ENCODE results near the gene CENPP. TPM values are rescaled to one million over a fixed set of nuclear protein-coding genes. Genes with fewer than 3 reads are reported as not detected.

CENPP gene
- total and polyA plus RNA-seq, 2 donors from 2014 or later = 1.2 to 4.2 TPM

DNA sequence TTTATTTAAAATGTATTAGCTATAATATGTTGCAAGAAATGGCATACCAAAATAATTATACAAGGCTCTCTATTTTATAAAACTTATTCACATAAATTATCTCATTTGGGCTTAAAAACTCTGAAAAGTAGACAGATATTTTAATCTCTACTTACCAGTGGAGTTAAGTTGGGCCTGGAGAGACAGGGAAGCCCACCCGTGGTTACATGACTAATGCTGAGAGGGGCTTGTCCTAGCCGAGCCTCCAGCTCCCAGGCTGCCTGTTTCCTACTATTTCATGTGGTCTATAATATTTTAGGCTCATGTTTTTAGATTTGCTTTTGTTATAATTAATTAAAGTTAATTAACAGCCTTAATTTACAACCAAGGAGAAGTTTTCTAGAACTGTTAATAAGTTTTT is 177.4 kb downstream of the CENPP start:
- TF ChIP-seq CTCF (IDR thresholded peaks at IDR 0.05; ENCODE audit: borderline replicate concordance, extremely low read depth, insufficient read depth) = no peak
- H3K36me3 ChIP-seq (ENCODE audit: control insufficient read depth in 2 of 3, insufficient read depth in 3 of 3, low read length in 3 of 3) = no peaks in the 10 kb centered on the region
- FAIRE-seq (no peak), DNase-seq (no peak)
- no peaks in the 10 kb centered on the region for H3K9me3 ChIP-seq (ENCODE audit: control insufficient read depth in 2 of 3, insufficient read depth in 1 of 3, low read length in 3 of 3)
- peaks cover 0 to 2% (median 0%) of the 10 kb centered on the region in 3 donors for H3K4me1 ChIP-seq (ENCODE audit: control insufficient read depth in 2 of 3, insufficient read depth in 2 of 3, low read depth in 1 of 3, low read length in 3 of 3)
- H3K27me3 ChIP-seq (ENCODE audit: control insufficient read depth, insufficient read depth, low read length) = no peaks in the 10 kb centered on the region
- no peak overlapping the region for H3K4me3 ChIP-seq (ENCODE audit: low read length in 3 of 3)
- H3K27ac ChIP-seq (ENCODE audit: low read depth in 2 of 2, low read length in 2 of 2) = no peak overlapping the region
- no peak overlapping the region for H3K9ac ChIP-seq (ENCODE audit: low read length in 3 of 3)
- intact Hi-C loops (cut with DNase I) = no loop called here

GRCh38 chr9:92504881-92505280 is 179.1 kb downstream of the CENPP start:
- no peak for TF ChIP-seq CTCF (IDR thresholded peaks at IDR 0.05; ENCODE audit: borderline replicate concordance, extremely low read depth, insufficient read depth)
- Histone ChIP-seq H3K27me3 (ENCODE audit: control insufficient read depth, insufficient read depth, low read length) (no peaks in the 10 kb centered on the region), H3K4me3 (ENCODE audit: low read length in 3 of 3) (no peak overlapping the region), H3K36me3 (ENCODE audit: control insufficient read depth in 2 of 3, insufficient read depth in 3 of 3, low read length in 3 of 3) (no peaks in the 10 kb centered on the region), H3K9ac (ENCODE audit: low read length in 3 of 3) (no peak overlapping the region), H3K27ac (ENCODE audit: low read depth in 2 of 2, low read length in 2 of 2) (no peak overlapping the region), H3K9me3 (ENCODE audit: control insufficient read depth in 2 of 3, insufficient read depth in 1 of 3, low read length in 3 of 3) (no peaks in the 10 kb centered on the region), H3K4me1 (ENCODE audit: control insufficient read depth in 2 of 3, insufficient read depth in 2 of 3, low read depth in 1 of 3, low read length in 3 of 3) (peaks cover 0 to 2% (median 0%) of the 10 kb centered on the region in 3 donors)
- intact Hi-C loops (cut with DNase I) = no loop called here
- DNase-seq = no peak
- no peak for FAIRE-seq

DNA sequence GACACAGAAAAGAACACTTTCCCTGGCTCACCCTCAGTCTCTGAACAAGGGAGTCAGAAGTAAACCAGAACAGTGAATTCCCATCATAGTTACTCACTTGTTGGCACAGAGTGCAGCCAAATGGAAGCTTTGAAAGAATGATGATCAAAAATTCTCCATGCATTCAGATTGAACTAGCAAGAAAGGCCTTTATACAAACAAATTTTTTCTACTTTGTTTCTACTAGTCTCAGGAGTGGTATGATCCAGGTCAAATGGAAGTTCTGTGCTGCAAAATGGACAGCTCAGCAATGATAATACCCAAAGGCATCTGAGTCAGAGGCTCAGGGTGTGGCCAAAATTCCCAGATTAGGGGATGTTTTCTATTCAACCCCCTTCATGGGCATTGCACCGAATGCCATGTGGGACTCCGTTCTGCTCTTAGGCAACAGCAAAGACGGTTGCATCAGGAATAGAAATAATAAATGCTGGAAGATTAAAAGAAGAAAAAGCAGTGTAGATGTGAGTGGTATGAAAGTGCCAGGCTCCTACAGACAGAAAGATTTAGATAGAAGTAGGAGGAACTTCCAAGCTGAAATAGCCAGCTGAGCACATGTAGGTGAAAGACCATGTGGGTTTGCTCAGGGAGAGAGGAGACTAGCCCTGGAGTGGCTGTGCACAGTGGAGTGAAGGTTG is 180.6 kb downstream of the CENPP start:
- Histone ChIP-seq H3K27me3 (ENCODE audit: control insufficient read depth, insufficient read depth, low read length) (no peaks in the 10 kb centered on the region), H3K4me1 (ENCODE audit: control insufficient read depth in 2 of 3, insufficient read depth in 2 of 3, low read depth in 1 of 3, low read length in 3 of 3) (peaks cover 0 to 2% (median 0%) of the 10 kb centered on the region in 3 donors), H3K9ac (ENCODE audit: low read length in 3 of 3) (no peak overlapping the region), H3K27ac (ENCODE audit: low read depth in 2 of 2, low read length in 2 of 2) (no peak overlapping the region), H3K4me3 (ENCODE audit: low read length in 3 of 3) (no peak overlapping the region), H3K9me3 (ENCODE audit: control insufficient read depth in 2 of 3, insufficient read depth in 1 of 3, low read length in 3 of 3) (no peaks in the 10 kb centered on the region), H3K36me3 (ENCODE audit: control insufficient read depth in 2 of 3, insufficient read depth in 3 of 3, low read length in 3 of 3) (no peaks in the 10 kb centered on the region)
- no peak for FAIRE-seq
- TF ChIP-seq CTCF (IDR thresholded peaks at IDR 0.05; ENCODE audit: borderline replicate concordance, extremely low read depth, insufficient read depth) = no peak
- DNase-seq = no peak
- intact Hi-C loops (cut with DNase I) = no loop called here

- no peak for DNase-seq
- TF ChIP-seq CTCF (IDR thresholded peaks at IDR 0.05; ENCODE audit: borderline replicate concordance, extremely low read depth, insufficient read depth) = no peak
- H3K27me3 ChIP-seq (ENCODE audit: control insufficient read depth, insufficient read depth, low read length) = no peaks in the 10 kb centered on the region
- FAIRE-seq = no peak
- intact Hi-C loops (cut with DNase I) = no loop called here
- H3K36me3 ChIP-seq (ENCODE audit: control insufficient read depth in 2 of 3, insufficient read depth in 3 of 3, low read length in 3 of 3) = no peaks in the 10 kb centered on the region
- no peak overlapping the region for H3K27ac ChIP-seq (ENCODE audit: low read depth in 2 of 2, low read length in 2 of 2)
- H3K4me1 ChIP-seq (ENCODE audit: control insufficient read depth in 2 of 3, insufficient read depth in 2 of 3, low read depth in 1 of 3, low read length in 3 of 3) = peaks cover 0 to under 1% (median 0%) of the 10 kb centered on the region in 3 donors
- H3K9me3 ChIP-seq (ENCODE audit: control insufficient read depth in 2 of 3, insufficient read depth in 1 of 3, low read length in 3 of 3) = no peaks in the 10 kb centered on the region
- H3K4me3 ChIP-seq (ENCODE audit: low read length in 3 of 3) = no peak overlapping the region
- H3K9ac ChIP-seq (ENCODE audit: low read length in 3 of 3) = no peak overlapping the region
Measured at GRCh38 chr9:92507005-92507404, 181.3 kb downstream of the CENPP start.

All from kidney (tissue), 14 donors.